Measurements from ENCODE around the gene SCT. TPM values are rescaled to one million over a fixed set of nuclear protein-coding genes. Genes with fewer than 3 reads are reported as not detected.
"Not testable (repeated sequence)": the region's sequence is repeated elsewhere in the genome, so short reads cannot be mapped to it uniquely, and the experiment has no call there.

The SCT gene
- total and polyA plus RNA-seq, 2 experiments from 2014 or later, result 2.6 TPM; not detected in 1

GRCh38 chr11:653136-653535 lies 26.2 kb upstream of the SCT start:
- not testable (repeated sequence) for H3K4me3 ChIP-seq; H3F3A ChIP-seq (replicated peaks; ENCODE audit: low read depth); H3K79me2 ChIP-seq (replicated peaks; ENCODE audit: insufficient read depth); H2AFZ ChIP-seq; H3K4me3 Mint-ChIP-seq; H4K20me1 ChIP-seq (replicated peaks; ENCODE audit: insufficient read depth); H3K27me3 ChIP-seq (ENCODE audit: insufficient read depth); ATAC-seq; H3K4me1 ChIP-seq (ENCODE audit: insufficient read depth); H3K4me2 ChIP-seq; DNase-seq (ENCODE audit: low spot score); H3K36me3 ChIP-seq (ENCODE audit: insufficient read depth); H3K27ac Mint-ChIP-seq; H3K9me3 Mint-ChIP-seq; H3K9me2 ChIP-seq (ENCODE audit: insufficient read depth); H3K27ac ChIP-seq (ENCODE audit: low read depth); H3K4me1 Mint-ChIP-seq
- Mint-ChIP-seq H3K27me3 (ENCODE audit: insufficient read depth, low read depth, poor library complexity) (peaks cover 12% of the 10 kb centered on the region), H3K36me3 (ENCODE audit: low read depth) (peaks cover 39% of the 10 kb centered on the region)

GRCh38 chr11:650482-650881 lies 23.5 kb upstream of the SCT start:
- no peak overlapping the region for H3K4me3 ChIP-seq
- no peak overlapping the region for H2AFZ ChIP-seq
- no peaks in the 10 kb centered on the region for H3K9me2 ChIP-seq (ENCODE audit: insufficient read depth)
- no peaks in the 10 kb centered on the region; the same call in 1 of the 2 replicates for H4K20me1 ChIP-seq (replicated peaks; ENCODE audit: insufficient read depth)
- Mint-ChIP-seq H3K4me1 (peaks cover 3% of the 10 kb centered on the region; the same call in 2 of the 3 replicates), H3K36me3 (ENCODE audit: low read depth) (peaks cover 46% of the 10 kb centered on the region), H3K9me3 (no peaks in the 10 kb centered on the region), H3K27ac (no peak overlapping the region), H3K4me3 (no peak overlapping the region), H3K27me3 (ENCODE audit: insufficient read depth, low read depth, poor library complexity) (peaks cover 15% of the 10 kb centered on the region)
- no peaks in the 10 kb centered on the region for H3K27me3 ChIP-seq (ENCODE audit: insufficient read depth)
- ATAC-seq, result no peak
- H3K4me2 ChIP-seq, result no peak overlapping the region
- H3F3A ChIP-seq (replicated peaks; ENCODE audit: low read depth), result 0 out of 2 replicates have a peak, but pooled peaks cover 6% of the 10 kb centered on the region
- H3K79me2 ChIP-seq (replicated peaks; ENCODE audit: insufficient read depth), result no peaks in the 10 kb centered on the region
- no peak for DNase-seq (ENCODE audit: low spot score)
- no peaks in the 10 kb centered on the region; the same call in 1 of the 2 replicates for H3K4me1 ChIP-seq (ENCODE audit: insufficient read depth)
- peaks cover 4% of the 10 kb centered on the region; the same call in 1 of the 2 replicates for H3K36me3 ChIP-seq (ENCODE audit: insufficient read depth)
- 0 out of 2 replicates have a peak overlapping the region, but pooled peaks have one; percentile 6 for H3K27ac ChIP-seq (ENCODE audit: low read depth)
- no peak for TF ChIP-seq ZNF462 (CRISPR knock-in tag; IDR thresholded peaks at IDR 0.05)
- TF ChIP-seq CREB1 (CRISPR knock-in tag; IDR thresholded peaks at IDR 0.05; ENCODE audit: low read depth), result no peak
- TF ChIP-seq EZH2 (IDR thresholded peaks at IDR 0.05; ENCODE audit: low read depth, unreplicated experiment), result no peak
- no peak for TF ChIP-seq POLR2AphosphoS5 (IDR thresholded peaks at IDR 0.05; ENCODE audit: low read depth)
- no peak for TF ChIP-seq ETS1 (IDR thresholded peaks at IDR 0.05)
- TF ChIP-seq NANOG (IDR thresholded peaks at IDR 0.05; ENCODE audit: borderline replicate concordance), result no peak
- TF ChIP-seq ZNF114 (CRISPR knock-in tag; IDR thresholded peaks at IDR 0.05), result no peak
- TF ChIP-seq STAT1 (IDR thresholded peaks at IDR 0.05; ENCODE audit: unreplicated experiment), result no peak
- no peak for TF ChIP-seq EZH2phosphoT487 (IDR thresholded peaks at IDR 0.05; ENCODE audit: unreplicated experiment)
- no peak for TF ChIP-seq JUNB (IDR thresholded peaks at IDR 0.05; ENCODE audit: unreplicated experiment)
- no peak for TF ChIP-seq ZNF331 (CRISPR knock-in tag; IDR thresholded peaks at IDR 0.05; ENCODE audit: low read depth)
- TF ChIP-seq CTCF (conservative IDR thresholded peaks at IDR 0.05; ENCODE audit: low read depth in 2 of 2), result no peak

Data from GM23338 (cell line).